GM23338 (cell line): Measurements from ENCODE around the gene DTD2. TPM values are rescaled to one million over a fixed set of nuclear protein-coding genes. Genes with fewer than 3 reads are reported as not detected.

Experiments
- CREB1 ChIP-seq: fragments of 250-450 bp; sonication (Bioruptor Pico); IDR thresholded peaks from 2 replicates; pipeline ENCODE4 v1.5.0; 2020; ENCODE audit warnings: low read depth, mild to moderate bottlenecking, moderate library complexity
- CTCF ChIP-seq, 2 experiments: fragments of 200-600 bp in 1 of 2; sonication (generic) in 1 of 2; conservative IDR thresholded peaks; 2 replicates each; pipeline versions ENCODE4 v1.5.1 to v1.6.1; 2016 to 2017; ENCODE audit warnings: antibody characterized with exemption in 2 of 2, low read depth in 2 of 2, mild to moderate bottlenecking in 2 of 2, moderate library complexity in 1 of 2
- ETS1 ChIP-seq: IDR thresholded peaks from 2 replicates; pipeline ENCODE4 v1.6.1; 2016; ENCODE audit warnings: antibody characterized with exemption
- JUNB ChIP-seq: IDR thresholded peaks from one replicate; pipeline ENCODE4 v1.6.1; 2016; ENCODE audit warnings: antibody characterized with exemption; ENCODE audit not compliant: unreplicated experiment
- NANOG ChIP-seq: IDR thresholded peaks from 2 replicates; pipeline ENCODE4 v1.6.1; 2016; ENCODE audit warnings: antibody characterized with exemption, borderline replicate concordance
- POLR2AphosphoS5 ChIP-seq: IDR thresholded peaks from 2 replicates; pipeline ENCODE4 v1.6.1; 2016; ENCODE audit warnings: antibody characterized with exemption, low read depth
- STAT1 ChIP-seq: IDR thresholded peaks from one replicate; pipeline ENCODE4 v1.6.1; 2016; ENCODE audit warnings: antibody characterized with exemption; ENCODE audit not compliant: unreplicated experiment
- ZNF114 ChIP-seq: fragments of 250-450 bp; sonication (Bioruptor Pico); IDR thresholded peaks from 2 replicates; pipeline ENCODE4 v1.5.0; 2020; ENCODE audit warnings: mild to moderate bottlenecking, moderate library complexity
- ZNF331 ChIP-seq: fragments of 250-450 bp; sonication (Bioruptor Pico); IDR thresholded peaks from 2 replicates; pipeline ENCODE4 v1.5.0; 2020; ENCODE audit warnings: low read depth, mild to moderate bottlenecking, moderate library complexity
- ZNF462 ChIP-seq: fragments of 250-450 bp; sonication (Bioruptor Pico); IDR thresholded peaks from 2 replicates; pipeline ENCODE4 v1.5.0; 2020; ENCODE audit warnings: mild to moderate bottlenecking, moderate library complexity
- polyA plus RNA-seq: library from polyadenylated mRNA; unstranded; fragments of >200 nt; fragmentation: Nextera tagmentation; extraction: Ambion mirVana; gene quantifications from 2 replicates; pipeline ENCODE4 v1.2.1, GENCODE V29; 2016
- total RNA-seq: library from RNA; depleted of rRNA; stranded (reverse); fragments of >200 nt; shearing (Covaris generic); gene quantifications from 2 replicates; pipeline ENCODE4 v1.2.3, GENCODE V29; 2014

The DTD2 gene
- total and polyA plus RNA-seq, 2 experiments from 2014 or later: 6.3 to 37.5 TPM

GRCh38 chr14:31442284-31442683 lies 15.0 kb downstream of the DTD2 start (continued):
- TF ChIP-seq ZNF462 (CRISPR knock-in tag) (no peak), CREB1 (no peak), NANOG (no peak), STAT1 (no peak), ETS1 (no peak), ZNF114 (CRISPR knock-in tag) (no peak), ZNF331 (CRISPR knock-in tag) (no peak), CTCF (conservative IDR thresholded peaks at IDR 0.05; ENCODE audit: low read depth in 2 of 2) (no peak), POLR2AphosphoS5 (no peak), JUNB (no peak)
